GM21381 (cell line): ENCODE measurements around the gene MYO15A.
A peak's percentile ranks its signal among the peaks of the same experiment; 100 is the strongest.
"Not testable (repeated sequence)": the region's sequence is repeated elsewhere in the genome, so short reads cannot be mapped to it uniquely, and the experiment has no call there.

Experiments used
- ATAC-seq: cut with Tn5 transposase; IDR thresholded peaks from one replicate; pipeline ENCODE4 v1.9.1; 2021; ENCODE audit warnings: mild to moderate bottlenecking, moderate library complexity; ENCODE audit not compliant: unreplicated experiment

Gene MYO15A

GRCh38 chr17:18216906-18217305, 108.3 kb downstream of the MYO15A start:
- ATAC-seq, result not testable (repeated sequence)

DNA sequence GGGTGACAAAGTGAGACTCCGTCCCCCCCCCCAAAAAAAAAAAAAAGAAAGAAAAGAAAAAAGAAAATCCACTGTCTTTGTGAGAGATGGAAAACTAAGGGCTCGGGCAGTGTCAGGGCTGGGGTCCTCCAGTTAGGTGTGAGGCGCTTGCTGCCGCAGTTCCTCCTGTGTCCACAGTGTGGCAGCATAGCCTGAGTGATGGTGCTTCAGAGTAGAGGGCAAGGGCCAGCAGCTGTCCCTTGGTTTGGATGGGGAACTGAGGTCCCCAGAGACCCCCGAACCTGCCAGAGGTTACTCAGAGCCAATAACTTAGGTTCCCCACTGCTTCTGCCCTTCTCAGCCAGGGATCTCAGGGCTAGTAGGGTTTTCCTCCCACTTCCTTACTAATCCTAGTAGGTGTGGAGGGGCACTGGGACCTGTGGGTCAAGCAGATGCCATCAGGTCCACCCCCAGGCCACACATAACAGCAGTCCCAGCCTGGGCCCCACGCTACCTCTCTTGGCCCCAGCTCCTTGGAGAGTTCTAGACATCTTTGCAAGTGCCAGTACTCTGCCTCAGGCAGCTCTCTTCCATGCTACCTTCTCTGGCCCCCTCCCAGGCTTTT, 109.0 kb downstream of the MYO15A start:
- no peak for ATAC-seq

DNA sequence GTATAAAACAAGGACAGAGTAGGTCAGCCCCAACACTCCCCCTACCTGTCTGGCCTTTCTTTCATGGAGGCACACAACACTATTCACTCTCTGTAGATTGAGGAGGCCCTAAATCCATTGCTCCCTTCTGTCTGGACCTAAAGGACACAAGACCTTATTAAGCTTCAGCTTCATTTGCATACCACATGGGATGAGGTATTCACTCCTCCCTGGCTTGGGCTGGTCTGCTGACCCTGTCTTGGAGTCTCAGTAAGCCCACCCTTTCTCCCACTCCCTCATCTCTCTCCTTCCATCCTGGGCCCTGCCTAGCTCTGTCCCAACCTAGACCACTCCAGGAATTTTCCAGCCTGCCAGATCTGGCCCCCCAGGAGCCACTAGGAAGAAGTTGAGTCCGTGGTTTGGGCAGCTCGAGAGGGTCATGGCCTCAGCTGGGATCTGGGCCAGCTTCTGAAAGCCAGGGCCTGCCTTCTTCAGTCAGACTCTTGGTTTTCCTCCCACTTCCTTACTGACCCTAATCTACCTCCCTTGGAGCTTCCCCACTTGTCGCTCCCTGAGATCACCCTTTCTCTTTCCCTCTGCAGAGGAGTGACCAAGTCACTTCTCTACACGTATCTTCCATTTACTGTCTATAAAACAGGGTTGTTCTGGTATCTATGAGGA, 110.3 kb downstream of the MYO15A start:
- no peak for ATAC-seq

- no peak for ATAC-seq
These were observed 115.5 kb downstream of the MYO15A start for GRCh38 chr17:18224053-18224386.

GRCh38 chr17:18224387-18225120, 116.0 kb downstream of the MYO15A start:
- ATAC-seq, result no peak

DNA sequence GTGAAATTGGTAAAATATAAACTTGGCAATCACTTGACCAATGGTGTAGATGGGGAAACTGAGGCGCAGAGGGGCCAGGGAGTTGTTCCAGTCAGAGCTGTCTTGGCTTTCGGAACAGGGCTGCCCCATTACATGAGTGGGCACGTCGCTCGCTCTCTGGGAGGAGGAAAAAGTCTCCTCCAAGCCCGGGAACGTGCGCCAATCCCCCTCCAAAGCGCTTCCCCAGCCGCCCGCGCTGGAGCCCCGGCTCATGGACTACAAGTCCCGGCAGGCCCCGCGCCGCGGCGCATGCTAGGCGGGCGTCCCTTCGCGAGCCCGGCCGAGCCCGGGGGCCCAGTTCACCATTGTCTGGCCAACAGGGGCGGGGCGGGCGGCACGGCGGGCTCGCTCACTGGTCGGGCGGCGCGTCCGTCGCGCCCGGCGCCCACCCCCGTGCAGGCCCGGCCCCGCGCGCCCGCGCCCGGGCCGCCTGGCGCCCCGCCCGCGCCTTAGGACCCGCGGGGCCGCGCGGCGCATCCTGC, 116.6 kb downstream of the MYO15A start, which contains the start of gene LLGL1:
TSS of gene LLGL1 (plus strand) at position 515 of the 521 bp plus-strand sequence. CDS start 48 bp downstream, outside the sequence.
- peak; percentile 83 for ATAC-seq

DNA sequence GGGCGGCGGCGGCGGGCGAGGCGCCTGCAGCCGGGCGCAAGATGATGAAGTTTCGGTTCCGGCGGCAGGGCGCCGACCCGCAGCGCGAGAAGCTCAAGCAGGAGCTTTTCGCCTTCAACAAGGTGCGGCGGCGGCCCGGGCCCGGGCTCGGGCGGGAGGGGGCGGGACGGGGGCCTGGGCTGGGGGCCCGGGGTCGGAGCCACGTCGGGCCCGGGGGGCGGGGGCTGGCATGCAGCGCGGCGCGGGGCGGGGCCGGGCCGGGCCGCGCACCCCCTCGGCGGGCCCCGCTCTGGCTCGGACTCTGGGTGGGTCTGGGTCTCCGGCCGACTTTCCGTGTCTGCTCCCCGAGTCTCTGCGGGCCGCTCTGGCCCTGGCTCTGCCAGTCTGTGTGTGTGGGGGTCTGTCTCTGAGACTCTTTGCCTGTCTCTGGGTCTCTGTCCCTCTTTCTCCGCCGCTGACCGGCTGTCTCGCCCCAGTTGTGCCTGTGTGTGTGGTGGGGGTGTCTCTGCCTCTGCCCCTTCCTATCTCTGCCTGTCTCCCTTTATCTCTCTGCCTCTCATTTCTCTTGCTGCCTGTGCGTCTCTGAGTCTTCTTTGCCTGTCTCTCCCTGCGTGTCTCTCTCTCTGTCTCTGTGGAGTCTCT, 117.2 kb downstream of the MYO15A start:
- peak; percentile 26 for ATAC-seq

GRCh38 chr17:18226284-18226945, 117.9 kb downstream of the MYO15A start:
- ATAC-seq, result no peak

DNA sequence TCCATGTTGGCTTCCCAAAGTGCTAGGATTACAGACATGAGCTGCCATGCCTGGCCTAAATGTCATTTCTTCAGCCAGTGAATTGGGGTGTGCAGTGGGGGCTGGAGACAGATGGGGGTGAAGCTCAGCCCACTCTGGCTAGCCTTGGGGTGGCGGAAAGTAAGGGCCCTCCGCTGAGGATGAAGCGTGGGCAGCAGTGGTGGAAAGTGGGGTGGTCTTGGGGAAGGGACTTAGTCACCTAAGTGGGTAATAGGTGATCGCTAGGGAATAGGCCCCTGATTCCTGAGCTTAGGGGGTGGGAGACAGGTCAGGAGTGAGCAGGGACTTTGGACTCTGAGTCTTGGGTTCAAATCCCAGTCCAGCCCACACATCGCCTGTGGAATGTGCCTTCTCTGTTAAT, 119.1 kb downstream of the MYO15A start:
- no peak for ATAC-seq

GRCh38 chr17:18228176-18228682, 119.7 kb downstream of the MYO15A start:
- ATAC-seq, result no peak

- ATAC-seq, result no peak
These were observed 120.7 kb downstream of the MYO15A start for GRCh38 chr17:18229254-18229653.
